HG03135 (cell line): ENCODE data around the gene RPL35A.
A peak's percentile ranks its signal among the peaks of the same experiment; 100 is the strongest.
"Not testable (repeated sequence)": the region's sequence is repeated elsewhere in the genome, so short reads cannot be mapped to it uniquely, and the experiment has no call there.

Source experiments
- ATAC-seq: cut with Tn5 transposase; IDR thresholded peaks from one replicate; pipeline ENCODE4 v1.9.1; 2021; ENCODE audit warnings: mild to moderate bottlenecking, moderate library complexity; ENCODE audit not compliant: unreplicated experiment

The RPL35A gene

DNA sequence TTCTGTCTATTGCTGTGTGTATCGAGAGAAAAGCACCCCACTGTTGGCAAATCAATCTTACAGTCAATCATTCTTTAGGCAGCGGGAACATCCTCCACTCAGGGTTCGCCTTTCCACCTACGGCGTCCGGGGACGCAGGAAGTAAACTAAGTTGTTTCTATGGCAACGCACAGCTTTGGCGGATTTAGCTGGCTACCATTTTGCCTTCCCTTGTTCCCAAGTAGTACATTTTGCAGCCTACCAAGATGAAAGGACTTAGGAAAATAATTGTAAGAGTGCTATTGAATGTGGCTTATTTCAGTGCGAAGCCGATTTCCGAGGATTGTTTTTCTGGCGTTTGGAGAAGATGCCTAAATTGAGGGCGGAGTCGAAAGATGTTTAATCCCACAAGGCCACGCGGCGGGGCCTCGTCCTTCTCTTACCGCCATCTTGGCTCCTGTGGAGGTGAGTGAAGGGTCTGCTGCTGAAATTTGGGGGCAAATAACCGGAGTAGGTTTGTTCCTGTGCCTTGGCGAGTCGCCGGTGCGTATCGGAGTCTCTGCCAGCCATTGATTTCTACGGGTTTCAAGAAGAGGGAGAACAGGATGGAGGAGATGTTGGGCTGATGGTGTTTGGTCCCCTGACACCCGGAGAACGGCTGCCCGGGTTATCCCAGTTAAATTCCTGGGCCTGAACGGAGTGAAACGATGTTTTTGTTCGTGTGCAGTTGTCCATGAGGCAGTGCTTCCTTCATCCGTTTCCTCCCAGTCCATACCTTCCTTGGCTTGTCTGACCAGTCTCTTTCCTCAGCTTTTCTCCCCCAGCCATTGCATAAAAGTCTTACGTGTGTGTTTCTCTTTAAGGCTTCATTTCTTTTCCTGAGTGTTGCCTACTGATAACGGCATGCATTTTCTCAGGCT lies at the start of gene RPL35A:
TSS of gene RPL35A (plus strand) at position 413 of the 899 bp plus-strand sequence. CDS start 778 bp downstream, outside the sequence.
- ATAC-seq, result peak; percentile 89

DNA sequence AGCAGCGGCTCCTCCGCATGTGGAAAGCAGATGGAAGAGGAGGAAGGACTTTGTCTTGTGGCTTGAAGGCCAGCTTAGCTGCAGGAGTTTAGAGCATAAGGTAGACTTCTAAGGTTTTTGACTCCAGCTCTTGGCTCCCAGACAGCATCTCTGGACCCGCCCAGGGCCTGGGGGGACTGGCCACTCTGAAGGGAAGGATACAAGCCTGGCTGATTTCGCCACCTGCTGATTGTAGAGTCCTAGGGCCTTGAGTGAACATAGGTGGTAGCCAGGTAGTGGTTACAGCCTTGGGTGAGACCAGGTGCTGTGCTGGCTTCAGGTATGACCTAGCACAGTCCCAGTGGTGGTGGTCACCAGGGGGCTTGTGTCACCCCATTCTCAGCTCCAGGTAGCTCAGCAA lies 48.4 kb upstream of the RPL35A start:
- no peak for ATAC-seq

DNA sequence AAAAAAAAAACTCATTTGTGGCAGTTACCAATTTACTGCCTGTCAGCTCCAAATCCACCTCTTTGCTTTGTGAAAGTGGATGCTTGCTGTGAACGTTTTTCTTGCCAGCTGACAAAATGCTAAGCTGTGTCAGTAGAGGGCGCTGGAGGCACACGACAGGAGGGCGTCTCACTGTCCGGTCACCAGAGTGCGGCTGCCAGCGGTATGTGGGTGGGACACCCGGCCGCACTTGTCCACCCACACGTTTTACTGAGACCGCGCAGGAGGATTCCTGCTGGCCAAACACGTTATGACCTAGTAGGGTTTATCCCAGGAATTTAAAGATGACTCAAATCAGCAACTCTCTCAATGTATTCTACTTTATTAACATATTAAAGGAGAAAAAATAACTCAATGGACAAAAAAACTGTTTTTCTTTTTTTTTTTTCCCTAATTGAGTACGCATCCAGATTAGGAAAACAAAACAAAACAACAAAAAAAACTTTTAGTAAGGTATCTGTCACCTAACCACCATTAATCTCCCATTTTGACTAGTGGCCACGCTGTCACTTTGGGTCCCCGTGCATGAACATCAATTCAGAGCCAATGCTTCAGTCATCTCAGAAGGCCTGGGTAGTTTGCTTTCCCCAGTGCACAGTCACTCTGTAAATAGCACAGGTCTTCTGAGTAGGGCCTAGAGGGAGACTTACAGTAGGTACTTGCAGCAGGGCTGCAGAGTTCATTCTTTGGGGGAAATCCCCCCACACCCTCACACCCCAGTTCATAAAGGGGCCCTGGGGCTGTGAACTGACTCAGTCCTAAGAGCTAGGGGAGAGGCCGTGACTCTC lies 43.8 kb upstream of the RPL35A start:
- peak; percentile 83 for ATAC-seq

DNA sequence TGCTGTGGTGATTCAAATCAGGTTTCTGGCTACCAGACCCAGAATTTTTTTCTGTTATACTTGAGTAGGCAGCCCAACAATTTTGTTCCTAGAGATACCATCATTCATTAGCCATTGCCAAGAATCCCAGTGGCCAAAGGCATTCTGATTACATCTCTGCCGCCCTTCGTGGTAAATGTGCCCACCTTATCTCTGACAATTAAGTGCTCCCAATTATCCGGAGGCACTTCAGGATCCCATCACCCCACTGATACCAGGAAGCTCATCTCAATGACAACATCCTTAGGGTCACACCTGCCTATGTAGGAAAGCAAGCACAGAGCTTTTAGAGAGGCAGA lies 43.2 kb upstream of the RPL35A start:
- no peak for ATAC-seq

DNA sequence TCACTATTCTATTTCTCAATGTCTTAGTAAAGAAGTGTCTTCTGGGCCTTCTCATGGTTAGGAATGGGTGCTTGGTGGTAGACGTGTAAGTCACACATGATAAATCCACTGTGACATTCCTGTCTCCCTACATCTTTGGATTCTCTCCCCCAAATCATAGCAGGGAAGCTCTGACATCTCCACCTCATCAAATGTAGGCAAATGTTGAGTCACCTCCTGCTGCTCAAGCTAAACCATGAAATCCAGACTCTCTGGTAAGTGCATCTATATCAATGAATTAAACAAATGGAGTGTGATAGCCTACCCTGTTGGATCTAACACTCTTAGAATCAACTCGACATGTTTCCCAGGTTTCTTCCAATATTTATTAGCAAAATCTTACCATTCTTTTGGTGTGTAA lies 42.8 kb upstream of the RPL35A start:
- no peak for ATAC-seq

DNA sequence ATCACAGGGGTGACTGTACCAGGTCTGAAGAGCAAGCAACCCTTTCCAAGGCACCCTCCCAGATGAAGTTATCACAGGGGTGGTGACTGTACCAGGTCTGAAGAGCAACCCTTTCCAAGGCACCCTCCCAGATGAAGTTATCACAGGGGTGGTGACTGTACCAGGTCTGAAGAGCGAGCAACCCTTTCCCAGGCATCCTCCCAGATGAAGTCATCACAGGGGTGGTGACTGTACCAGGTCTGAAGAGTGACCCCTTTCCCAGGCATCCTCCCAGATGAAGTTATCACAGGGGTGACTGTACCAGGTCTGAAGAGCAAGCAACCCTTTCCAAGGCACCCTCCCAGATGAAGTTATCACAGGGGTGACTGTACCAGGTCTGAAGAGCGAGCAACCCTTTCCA lies 41.4 kb upstream of the RPL35A start:
- ATAC-seq, result not testable (repeated sequence)

DNA sequence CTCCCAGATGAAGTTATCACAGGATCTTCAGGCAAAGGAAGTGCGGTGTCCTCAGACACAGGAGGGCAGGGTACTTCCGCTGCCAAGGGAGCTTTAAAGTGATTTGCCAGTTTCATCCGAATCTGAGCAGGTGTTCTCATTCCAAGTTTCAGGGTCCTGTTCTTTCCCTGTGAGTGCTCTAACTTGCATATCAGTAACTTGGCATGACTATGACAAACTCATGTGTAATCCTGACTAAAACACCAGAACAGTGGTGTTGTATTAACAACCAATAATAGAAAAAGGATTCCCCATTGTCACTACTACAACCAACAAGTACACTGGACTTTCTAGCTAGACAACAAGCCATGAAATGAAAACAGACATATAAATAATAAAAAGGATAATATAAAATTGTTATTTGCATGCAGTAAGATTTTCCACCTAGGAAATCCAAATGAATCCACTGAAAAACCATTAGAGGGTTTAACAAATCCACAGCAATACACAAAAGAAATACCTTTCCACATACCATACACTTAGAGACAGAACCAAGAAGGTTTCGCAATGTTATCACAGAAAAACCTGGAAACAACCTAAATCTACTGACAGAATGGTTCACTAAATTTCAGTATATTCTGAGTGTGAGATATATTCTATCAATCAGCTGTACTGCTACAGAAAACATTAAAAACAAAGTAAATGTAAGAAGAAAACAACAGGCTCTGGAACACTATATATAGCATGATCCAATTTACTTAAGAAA lies 40.9 kb upstream of the RPL35A start:
- ATAC-seq, result no peak

DNA sequence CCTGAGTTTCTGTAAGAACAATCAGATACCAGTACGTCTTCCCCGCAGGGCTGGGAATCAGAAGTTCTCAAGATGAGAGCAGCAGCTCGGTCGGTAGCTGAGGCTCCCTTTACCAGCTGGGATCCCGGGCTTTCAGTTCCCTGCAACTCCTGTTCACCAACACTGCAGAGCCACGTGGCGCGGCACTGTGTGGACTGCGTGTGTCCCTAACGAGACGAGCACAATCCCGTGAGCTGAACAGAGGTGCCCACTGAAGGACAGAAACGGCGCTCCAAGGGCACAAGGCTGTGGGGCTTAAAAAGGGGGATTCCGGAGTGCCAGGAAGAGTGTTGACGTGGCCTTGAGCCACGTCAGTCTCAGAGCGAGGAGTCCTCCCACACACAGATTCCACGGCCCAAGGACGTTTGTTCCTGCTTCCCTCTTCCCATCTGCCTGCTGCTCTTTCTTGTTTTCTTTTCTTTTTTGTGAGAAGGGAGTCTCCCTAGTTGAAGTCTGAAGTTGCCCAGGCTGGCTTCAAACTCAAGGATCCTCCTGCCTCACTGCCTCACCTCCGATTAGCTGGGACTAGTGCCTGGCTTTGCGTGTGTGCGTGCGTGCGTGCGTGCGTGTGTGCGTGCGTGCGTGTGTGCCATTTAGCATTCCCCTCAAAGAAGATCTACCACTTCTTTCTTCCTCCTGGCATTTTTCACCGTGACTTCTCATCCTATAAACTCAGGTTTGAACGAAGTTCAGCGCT lies 37.1 kb upstream of the RPL35A start:
- ATAC-seq, result no peak

DNA sequence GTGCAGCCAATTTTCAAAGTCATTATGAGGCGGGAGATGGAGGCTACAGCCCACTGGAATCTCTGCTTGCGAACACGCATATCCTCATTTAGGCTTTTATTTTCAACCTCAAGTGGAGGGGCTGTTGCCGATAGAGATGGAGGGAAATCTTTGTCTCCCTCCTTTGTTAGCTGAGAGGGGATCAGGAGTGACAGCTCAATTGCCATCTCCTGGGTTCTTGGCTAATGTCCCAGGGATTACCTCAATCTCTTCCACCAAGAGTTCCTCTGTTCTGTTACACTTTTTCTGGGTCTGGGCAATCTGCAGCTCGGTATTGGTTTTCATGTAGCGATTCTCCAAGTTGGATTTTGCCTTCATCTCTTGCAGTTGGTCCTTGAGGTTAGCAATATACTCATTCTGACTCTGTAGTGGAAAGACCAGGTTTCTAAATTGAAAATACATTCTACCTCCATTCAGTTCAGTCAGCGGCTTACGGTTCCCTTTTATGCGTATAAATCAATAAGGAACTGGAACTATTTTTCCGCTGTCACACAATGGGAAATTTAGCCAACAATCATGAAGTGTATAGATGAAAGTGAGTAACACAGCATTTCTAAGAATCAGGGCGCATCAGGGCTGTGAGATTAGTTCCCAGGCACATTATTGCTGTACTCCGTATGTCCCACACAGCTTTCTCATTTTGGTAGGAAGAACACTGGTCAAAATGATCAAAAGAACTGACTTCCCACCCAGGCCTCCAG lies 36.2 kb upstream of the RPL35A start:
- ATAC-seq, result no peak

DNA sequence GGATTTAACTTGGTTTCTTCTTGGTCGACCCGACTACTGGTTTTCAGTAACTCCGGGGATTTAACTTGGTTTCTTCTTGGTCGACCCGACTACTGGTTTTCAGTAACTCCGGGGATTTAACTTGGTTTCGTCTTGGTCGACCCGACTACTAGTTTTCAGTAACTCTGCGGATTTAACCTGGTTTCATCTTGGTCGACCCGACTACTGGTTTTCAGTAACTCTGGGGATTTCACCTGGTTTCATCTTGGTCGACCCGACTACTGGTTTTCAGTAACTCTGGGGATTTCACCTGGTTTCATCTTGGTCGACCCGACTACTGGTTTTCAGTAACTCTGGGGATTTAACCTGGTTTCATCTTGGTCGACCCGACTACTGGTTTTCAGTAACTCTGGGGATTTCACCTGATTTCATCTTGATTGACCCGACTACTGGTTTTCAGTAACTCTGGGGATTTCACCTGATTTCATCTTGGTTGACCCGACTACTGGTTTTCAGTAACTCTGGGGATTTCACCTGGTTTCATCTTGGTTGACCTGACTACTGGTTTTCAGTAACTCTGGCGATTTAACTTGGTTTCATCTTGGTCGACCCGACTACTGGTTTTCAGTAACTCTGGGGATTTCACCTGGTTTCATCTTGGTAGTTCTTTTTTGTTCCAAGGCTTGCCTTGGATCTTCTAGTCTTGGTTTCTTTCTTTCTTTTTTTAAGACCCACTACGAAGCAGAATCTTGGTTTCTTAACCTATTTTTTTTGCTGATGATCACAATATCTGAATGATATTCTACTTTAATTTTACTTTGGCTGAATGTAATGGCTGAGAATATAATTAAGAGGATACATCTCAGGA lies 28.3 kb upstream of the RPL35A start:
- not testable (repeated sequence) for ATAC-seq

DNA sequence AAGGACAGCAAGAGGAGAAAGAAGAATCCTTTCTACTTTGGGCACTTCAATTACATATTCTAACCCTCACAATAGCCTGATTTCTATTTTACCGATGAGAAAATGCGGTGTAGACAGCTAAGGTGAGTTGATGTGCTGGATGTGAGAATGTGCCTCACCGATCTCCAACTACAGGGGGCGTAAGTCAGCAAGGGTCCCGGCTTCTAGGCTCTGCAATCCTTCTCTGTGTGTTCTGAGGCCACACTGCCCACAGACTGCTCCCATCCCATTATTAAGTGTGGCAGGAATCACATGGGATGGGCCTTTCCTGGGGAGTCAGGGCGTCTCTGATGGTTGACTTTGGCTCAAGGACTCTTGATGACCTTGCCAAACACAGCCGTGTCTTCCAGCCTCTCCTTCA lies 23.6 kb upstream of the RPL35A start:
- no peak for ATAC-seq

DNA sequence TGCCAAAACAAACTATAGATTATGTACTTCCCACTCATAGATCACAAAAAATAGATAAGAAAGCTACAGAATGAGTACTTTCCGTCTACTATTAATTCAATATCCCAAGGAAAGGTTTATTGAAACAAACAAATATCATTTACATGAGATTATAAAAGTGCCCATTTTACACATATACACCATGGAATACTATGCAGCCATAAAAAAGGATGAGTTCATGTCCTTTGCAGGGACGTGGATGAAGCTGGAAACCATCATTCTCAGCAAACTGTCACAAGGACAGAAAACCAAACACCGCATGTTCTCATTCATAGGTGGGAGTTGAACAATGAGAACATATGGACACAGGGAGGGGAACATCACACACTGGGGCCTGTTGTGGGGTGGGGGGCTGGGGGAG lies 22.4 kb upstream of the RPL35A start:
- ATAC-seq, result not testable (repeated sequence)

DNA sequence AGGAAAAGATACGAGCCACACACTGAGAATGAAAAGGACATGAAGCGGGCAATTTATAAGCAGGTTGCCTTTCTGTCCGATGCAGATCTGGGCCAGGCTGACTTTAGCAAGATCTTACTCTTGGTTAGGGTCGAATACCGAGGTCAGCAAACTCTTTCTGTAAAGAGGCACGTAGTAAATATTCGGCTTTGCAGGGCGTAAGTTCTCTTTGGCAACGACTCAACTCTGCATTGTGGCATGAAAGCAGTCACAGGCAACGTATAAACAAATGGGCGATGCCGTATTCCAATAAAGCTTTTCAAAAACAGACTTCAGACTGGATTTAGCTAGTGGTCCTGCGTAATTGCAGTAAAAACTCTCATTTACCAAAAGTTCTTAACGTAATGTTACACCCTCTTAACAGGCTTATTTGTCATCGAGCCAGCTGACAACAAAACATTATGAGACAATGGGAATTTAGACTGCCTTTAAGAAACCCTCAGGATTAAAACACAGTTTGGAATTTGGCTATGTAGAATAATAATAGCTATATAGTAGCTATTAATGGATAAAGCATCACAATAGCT lies 13.1 kb upstream of the RPL35A start:
- no peak for ATAC-seq

DNA sequence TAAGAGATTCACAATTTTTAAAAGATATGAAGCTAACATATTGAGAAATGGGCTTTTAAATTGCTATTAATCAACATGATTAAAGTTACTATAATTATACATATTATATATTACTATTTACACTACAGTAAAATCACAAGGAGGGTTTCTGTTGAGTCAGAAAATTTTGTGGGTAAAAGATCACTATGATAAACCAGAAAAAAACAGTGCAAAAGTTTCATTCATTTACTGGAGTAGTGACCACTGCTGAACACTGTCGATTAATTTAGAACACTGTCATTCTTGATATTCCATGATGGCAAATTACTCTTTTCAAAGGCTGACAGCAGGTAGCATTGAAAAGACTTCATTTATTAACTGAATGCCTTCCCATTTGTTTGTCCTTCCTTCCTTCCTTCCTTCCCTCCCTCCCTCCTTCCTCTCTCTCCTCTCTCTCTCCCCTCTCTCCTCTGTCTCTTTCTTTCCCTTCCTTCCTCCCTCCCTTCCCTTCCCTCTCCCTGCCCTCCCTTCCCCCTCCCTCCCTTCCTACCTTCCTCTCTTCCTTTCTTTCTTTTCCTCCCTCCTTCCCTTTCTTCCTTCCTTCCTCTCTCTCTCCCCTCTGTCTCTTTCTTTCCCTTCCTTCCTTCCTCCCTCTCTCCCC lies 9.1 kb upstream of the RPL35A start:
- no peak for ATAC-seq

DNA sequence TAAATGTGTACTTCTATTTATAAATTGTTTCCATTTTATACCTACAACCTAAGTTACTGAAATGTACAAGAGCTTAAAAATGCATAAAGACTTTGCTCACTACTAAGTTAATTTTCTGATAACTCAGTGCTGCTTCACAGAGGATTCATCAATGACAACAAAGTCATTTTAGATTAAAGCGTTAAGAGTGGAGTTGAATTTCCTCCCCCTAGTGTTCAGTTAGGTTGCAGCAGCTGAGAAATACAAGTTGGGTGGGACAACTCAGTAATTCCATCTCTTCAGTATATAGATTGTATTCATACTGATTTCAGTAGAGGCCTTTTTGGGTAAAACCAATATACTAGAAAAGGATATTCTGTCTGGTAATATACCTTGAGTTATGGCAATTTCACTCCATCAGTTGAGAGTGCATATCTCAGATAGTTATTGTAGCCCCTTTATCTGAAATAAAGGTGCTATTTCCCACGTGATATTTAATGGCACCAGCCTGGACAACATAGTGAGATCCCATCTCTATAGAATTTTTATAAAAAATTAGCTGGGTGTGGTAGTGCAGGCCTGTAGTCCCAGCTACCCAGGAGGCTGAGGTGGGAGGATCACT lies 6.9 kb upstream of the RPL35A start:
- ATAC-seq, result no peak

DNA sequence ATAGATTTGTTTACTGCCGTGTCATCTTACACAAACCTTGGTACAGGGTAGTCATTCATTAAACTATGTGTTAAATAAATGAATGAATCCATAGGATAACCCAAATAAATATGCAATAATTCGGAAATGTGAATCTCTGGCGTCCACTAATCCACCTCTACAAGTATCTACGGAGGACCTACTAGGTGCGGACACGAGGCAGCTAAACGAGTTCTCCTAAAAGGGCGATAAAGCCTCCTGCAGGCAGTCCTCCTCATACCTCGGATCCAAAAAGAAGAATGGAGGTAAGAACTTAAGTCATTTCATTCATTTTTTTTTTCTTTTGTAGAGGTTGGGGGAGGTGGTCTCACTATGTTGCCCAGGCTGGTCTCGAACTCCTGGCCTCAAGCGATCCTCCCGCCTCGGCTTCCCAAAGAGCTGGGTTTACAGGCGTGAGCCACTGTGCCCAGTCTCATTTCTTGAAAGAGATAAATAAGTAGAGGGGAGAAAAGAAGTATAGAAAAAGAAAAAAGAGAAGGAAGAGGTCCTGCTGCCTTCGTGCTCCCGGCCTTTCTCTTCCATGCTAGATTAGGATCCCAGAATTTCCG lies 706 bp upstream of the RPL35A start:
- ATAC-seq, result no peak

DNA sequence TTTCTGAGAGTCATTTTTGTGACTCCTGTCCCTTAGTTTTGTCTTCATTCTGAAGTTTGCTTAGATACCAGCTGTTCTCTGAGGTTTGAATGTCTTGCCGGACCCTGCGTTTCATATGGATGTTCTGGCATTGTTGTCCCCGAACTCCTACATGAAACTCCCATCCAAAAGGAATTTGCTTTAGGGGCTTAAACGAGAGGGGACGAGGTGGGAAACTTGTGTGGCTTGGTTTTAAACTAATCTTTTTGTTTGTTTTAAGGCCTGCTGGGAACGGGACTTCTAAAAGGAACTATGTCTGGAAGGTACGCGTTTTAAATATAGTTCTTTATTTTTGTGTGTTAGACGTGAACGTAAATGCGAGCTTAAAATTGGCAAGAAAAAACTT lies 679 bp downstream of the RPL35A start:
- no peak for ATAC-seq
